K562 (cell line): Measurements from ENCODE around the gene FGF9. TPM values are rescaled to one million over a fixed set of nuclear protein-coding genes. Genes with fewer than 3 reads are reported as not detected.

Source experiments
- ATAC-seq: fragments of 200-7000 bp; cut with Tn5 transposase; 3 replicates; pipeline ENCODE4 v1.9.1; 2020; ENCODE audit warnings: moderate library complexity
- BruUV-seq: library from RNA; stranded (reverse); fragments of 400-500 nt; replicated peaks from 2 replicates; lab custom pipeline; 2021; lab: Mats Ljungman, UMichigan
- CTCF ChIA-PET: fragments of 300-600 bp; formaldehyde crosslinking; extraction: SDS; loops from one replicate; lab custom pipeline; 2021; ENCODE audit warnings: low intra/inter-chr PET ratio; lab: Yijun Ruan, JAX
- POLR2A ChIA-PET: fragments of 300-600, 350-650 bp; sonication (Branson Sonifier 250); formaldehyde crosslinking; extraction: SDS; loops from one replicate; lab custom pipeline; 2021; ENCODE audit warnings: antibody characterized with exemption, inconsistent platforms; lab: Yijun Ruan, JAX
- DNase-seq, 4 experiments: peaks; one replicate each; pipeline versions ENCODE4 v3.0.0 to v3.0.0-alpha.2; 2011 to 2018; ENCODE audit warnings: low spot score in 3 of 4, mixed read lengths in 3 of 4; ENCODE audit errors: extremely low read depth in 1 of 4
- FAIRE-seq: peaks from 2 replicates; lab custom pipeline; 2011; peaks lifted over from hg19 to GRCh38; lab: Jason Lieb, UNC
- H2AFZ ChIP-seq: 2 replicates; pipeline ENCODE4 v1.6.0; 2011; ENCODE audit warnings: low read depth, low read length, control low read depth, inconsistent platforms
- H3K27ac ChIP-seq: fragments of 200-600 bp; 3 replicates; pipeline ENCODE4 v1.8.0; 2011; ENCODE audit warnings: low read depth, mild to moderate bottlenecking, control low read depth, inconsistent platforms, low read length, moderate library complexity, mixed read lengths; ENCODE audit errors: extremely low read depth
- H3K27me3 ChIP-seq, 2 experiments: fragments of 300-600 bp in 1 of 2; 2 replicates in 1 of 2; 3 replicates in 1 of 2; pipeline versions ENCODE4 v1.6.0 to v1.8.0; 2011; ENCODE audit warnings: inconsistent platforms in 2 of 2, low read length in 2 of 2, mild to moderate bottlenecking in 1 of 2, mixed read lengths in 1 of 2, moderate library complexity in 1 of 2; ENCODE audit not compliant: control insufficient read depth in 2 of 2, insufficient read depth in 2 of 2
- H3K36me3 ChIP-seq: fragments of 300-600 bp; 3 replicates; pipeline ENCODE4 v1.8.0; 2011; ENCODE audit warnings: mild to moderate bottlenecking, low read length, inconsistent platforms; ENCODE audit not compliant: control insufficient read depth, insufficient read depth
- H3K4me1 ChIP-seq, 2 experiments: fragments of 200-600 bp in 1 of 2; replicated peaks in 1 of 2; 2 replicates in 1 of 2; 3 replicates in 1 of 2; pipeline versions ENCODE4 v1.5.1 to v1.8.0; 2011; ENCODE audit warnings: inconsistent platforms in 2 of 2, low read length in 2 of 2, mild to moderate bottlenecking in 1 of 2, mixed read lengths in 1 of 2, moderate library complexity in 1 of 2; ENCODE audit not compliant: control insufficient read depth in 2 of 2, insufficient read depth in 2 of 2
- H3K4me2 ChIP-seq: 2 replicates; pipeline ENCODE4 v1.6.1; 2011; ENCODE audit warnings: low read length, control low read depth, inconsistent platforms, mixed read lengths; ENCODE audit not compliant: insufficient read depth
- H3K4me3 ChIP-seq: fragments of 200-600 bp; sonication (generic), shearing (Covaris generic); 2 replicates; pipeline ENCODE4 v1.5.1; 2016; ENCODE audit warnings: control low read depth, inconsistent platforms
- H3K79me2 ChIP-seq: fragments of 200-600 bp; 3 replicates; pipeline ENCODE4 v1.8.0; 2011; ENCODE audit warnings: low read length, inconsistent platforms; ENCODE audit not compliant: control insufficient read depth, insufficient read depth
- H3K9ac ChIP-seq, 2 experiments: 2 replicates each; pipeline versions ENCODE4 v1.6.0 to v1.6.1; 2011; ENCODE audit warnings: low read depth in 2 of 2, low read length in 2 of 2, control low read depth in 1 of 2, inconsistent platforms in 1 of 2, mild to moderate bottlenecking in 1 of 2, mixed read lengths in 1 of 2; ENCODE audit not compliant: insufficient read depth in 1 of 2
- H3K9me1 ChIP-seq: one replicate; pipeline ENCODE4 v1.6.0; 2011; ENCODE audit warnings: inconsistent platforms, mild to moderate bottlenecking, low read length, moderate library complexity; ENCODE audit not compliant: control insufficient read depth, insufficient read depth
- H3K9me3 ChIP-seq: replicated peaks from 2 replicates; pipeline ENCODE4 v1.5.1; 2011; ENCODE audit warnings: low read depth, low read length, inconsistent platforms; ENCODE audit not compliant: control insufficient read depth, insufficient read depth
- H4K20me1 ChIP-seq: replicated peaks from 2 replicates; pipeline ENCODE4 v1.6.1; 2011; ENCODE audit warnings: low read length, inconsistent platforms, mixed read lengths; ENCODE audit not compliant: control insufficient read depth, insufficient read depth
- ATF1 ChIP-seq, 2 experiments: fragments of 450-650 bp in 1 of 2; IDR thresholded peaks; 2 replicates each; pipeline ENCODE4 v1.6.1; 2016; ENCODE audit warnings: missing compliant biosample characterization in 1 of 2, missing genetic modification characterization in 1 of 2
- CBFA2T2 ChIP-seq: fragments of 450-650 bp; conservative IDR thresholded peaks from 2 replicates; pipeline ENCODE4 v1.6.1; 2017; ENCODE audit warnings: mild to moderate bottlenecking
- GABPA ChIP-seq: fragments of 200-800 bp; sonication (Bioruptor generic); conservative IDR thresholded peaks from 2 replicates; pipeline ENCODE4 v1.6.1; 2016; ENCODE audit warnings: low read depth, missing genetic modification characterization, missing compliant biosample characterization
- GATAD2A ChIP-seq: fragments of 450-650 bp; IDR thresholded peaks from 2 replicates; pipeline ENCODE4 v1.6.1; 2017
- HIVEP1 ChIP-seq: fragments of 250-450 bp; sonication (Bioruptor Pico); IDR thresholded peaks from 2 replicates; pipeline ENCODE4 v1.4.0; 2020; ENCODE audit warnings: mild to moderate bottlenecking
- KAT2B ChIP-seq: IDR thresholded peaks from one replicate; pipeline ENCODE4 v1.6.1; 2012; ENCODE audit warnings: low read depth, mild to moderate bottlenecking, control low read depth, inconsistent platforms, low read length, moderate library complexity
- MXI1 ChIP-seq: IDR thresholded peaks from 2 replicates; pipeline ENCODE4 v1.6.1; 2011; ENCODE audit warnings: low read depth, mild to moderate bottlenecking, improper control_type of control experiment, low read length
- SREBF2 ChIP-seq: sonication (generic); formaldehyde crosslinking; IDR thresholded peaks from 2 replicates; pipeline ENCODE4 v1.4.0; 2020; ENCODE audit warnings: mild to moderate bottlenecking, missing genetic modification reagents
- ZNF239 ChIP-seq: fragments of 250-450 bp; sonication (Bioruptor Pico); IDR thresholded peaks from 2 replicates; pipeline ENCODE4 v1.4.0; 2020; ENCODE audit warnings: mild to moderate bottlenecking
- ZNF384 ChIP-seq: IDR thresholded peaks from 2 replicates; pipeline ENCODE4 v1.6.1; 2012; ENCODE audit warnings: low read depth, low read length, improper control_type of control experiment
- WGBS: fragments of 100-300 bp; shearing (Covaris generic); methylation state at CpG from one replicate; pipeline ENCODE4 v1.1.6; 2016; ENCODE audit warnings: low coverage, mixed read lengths; ENCODE audit not compliant: insufficient coverage; ENCODE audit errors: missing lambda C conversion rate; 5-methylcytosine and 5-hydroxymethylcytosine counted together
- in situ Hi-C: fragments of 300-500 bp; cut with MboI; formaldehyde crosslinking; loops from 4 replicates; pipeline ENCODE4 v1.15.0; 2018; ENCODE audit warnings: inconsistent platforms, mixed read lengths
- intact Hi-C: fragments of 100-400 bp; cut with micrococcal nuclease; formaldehyde crosslinking; loops from 2 replicates; pipeline ENCODE4 v1.14.2; 2022
- polyA plus RNA-seq, 8 experiments: library from polyadenylated mRNA; depleted of rRNA in 4 of 8; stranded (reverse) in 5 of 8; unstranded in 3 of 8; fragments of >200 nt; fragmentation: Nextera tagmentation in 2 of 8; fragmentation: Illumina TruSeq in 1 of 8; extraction: Ambion mirVana in 2 of 8; extraction: Trizol in 1 of 8; gene quantifications; 2 replicates each; pipeline versions ENCODE4 v1.2.1 to v1.2.3, GENCODE V29; 2011 to 2014; ENCODE audit warnings: inconsistent platforms in 1 of 8, missing spikeins in 1 of 8
- total RNA-seq, 7 experiments: library from RNA; depleted of rRNA in 6 of 7; stranded (reverse); fragments of >200 nt in 6 of 7; fragmentation: Illumina TruSeq in 2 of 7; extraction: Trizol in 2 of 7; gene quantifications; 2 replicates each; pipeline versions ENCODE4 v1.2.1 to v1.2.3, GENCODE V29; 2011 to 2021; ENCODE audit warnings: low replicate concordance in 1 of 7
- TF ChIP-seq, protein P1 (sequence below): sonication (generic); formaldehyde crosslinking; IDR thresholded peaks from 2 replicates; pipeline ENCODE4 v1.8.1; 2023; ENCODE audit warnings: missing genetic modification reagents, mild to moderate bottlenecking, borderline replicate concordance
- TF ChIP-seq, protein P2 (sequence below): fragments of 150-350 bp; conservative IDR thresholded peaks from 2 replicates; pipeline ENCODE4 v1.6.1; 2014; ENCODE audit warnings: low read length
- TF ChIP-seq, protein P3 (sequence below), 2 experiments: fragments of 200-800 bp in 1 of 2; sonication (Bioruptor generic) in 1 of 2; sonication (generic) in 1 of 2; formaldehyde crosslinking in 1 of 2; IDR thresholded peaks in 1 of 2; conservative IDR thresholded peaks in 1 of 2; 2 replicates each; pipeline versions ENCODE4 v1.5.0 to v1.6.1; 2016 to 2020; ENCODE audit warnings: missing compliant biosample characterization in 1 of 2, missing genetic modification characterization in 1 of 2, missing genetic modification reagents in 1 of 2

FGF9 gene
- total and polyA plus RNA-seq, 9 of the 15 experiments (the other 6 are each of a cell fraction or from before 2014, with no cell fraction given) = not detected

DNA sequence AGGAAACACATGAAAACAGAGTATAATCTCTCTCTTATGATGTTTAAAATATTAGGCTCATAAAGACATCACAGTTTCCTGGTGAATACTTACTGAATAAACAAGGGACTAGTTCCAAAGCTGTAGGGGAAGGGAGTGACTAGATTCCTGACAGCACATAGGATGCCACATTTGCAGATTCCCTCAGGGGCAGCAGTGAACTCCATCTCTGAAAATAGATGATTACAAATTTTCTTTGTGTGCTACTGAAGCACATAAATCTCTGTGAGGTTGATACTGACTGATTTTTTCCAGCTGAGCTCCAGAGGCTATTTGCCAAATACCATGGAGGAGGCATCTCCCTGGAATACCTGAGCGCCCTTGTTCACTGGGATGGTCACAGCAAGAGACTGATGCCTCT, 77.3 kb downstream of the FGF9 start:
- CTCF ChIA-PET = no interaction called here
- POLR2A ChIA-PET = no interaction called here
- ATAC-seq (no peak), DNase-seq (no peak), FAIRE-seq (no peak)
- Histone ChIP-seq H3K4me2 (no peak overlapping the region), H3K9me3 (no peaks in the 10 kb centered on the region), H3K9me1 (no peaks in the 10 kb centered on the region), H3K27me3 (no peaks in the 10 kb centered on the region), H3K4me1 (no peaks in the 10 kb centered on the region), H3K36me3 (no peaks in the 10 kb centered on the region), H4K20me1 (no peaks in the 10 kb centered on the region), H3K4me3 (no peak overlapping the region), H3K27ac (no peak overlapping the region), H3K79me2 (no peaks in the 10 kb centered on the region), H2AFZ (no peak overlapping the region), H3K9ac (no peak overlapping the region)
- in situ Hi-C loops (no loop called here), intact Hi-C loops (no loop called here)
- no TSS peak for BruUV-seq
- 0% methylated on average over 1 of the region's 1 CpG for WGBS
- TF ChIP-seq, protein P1, sequence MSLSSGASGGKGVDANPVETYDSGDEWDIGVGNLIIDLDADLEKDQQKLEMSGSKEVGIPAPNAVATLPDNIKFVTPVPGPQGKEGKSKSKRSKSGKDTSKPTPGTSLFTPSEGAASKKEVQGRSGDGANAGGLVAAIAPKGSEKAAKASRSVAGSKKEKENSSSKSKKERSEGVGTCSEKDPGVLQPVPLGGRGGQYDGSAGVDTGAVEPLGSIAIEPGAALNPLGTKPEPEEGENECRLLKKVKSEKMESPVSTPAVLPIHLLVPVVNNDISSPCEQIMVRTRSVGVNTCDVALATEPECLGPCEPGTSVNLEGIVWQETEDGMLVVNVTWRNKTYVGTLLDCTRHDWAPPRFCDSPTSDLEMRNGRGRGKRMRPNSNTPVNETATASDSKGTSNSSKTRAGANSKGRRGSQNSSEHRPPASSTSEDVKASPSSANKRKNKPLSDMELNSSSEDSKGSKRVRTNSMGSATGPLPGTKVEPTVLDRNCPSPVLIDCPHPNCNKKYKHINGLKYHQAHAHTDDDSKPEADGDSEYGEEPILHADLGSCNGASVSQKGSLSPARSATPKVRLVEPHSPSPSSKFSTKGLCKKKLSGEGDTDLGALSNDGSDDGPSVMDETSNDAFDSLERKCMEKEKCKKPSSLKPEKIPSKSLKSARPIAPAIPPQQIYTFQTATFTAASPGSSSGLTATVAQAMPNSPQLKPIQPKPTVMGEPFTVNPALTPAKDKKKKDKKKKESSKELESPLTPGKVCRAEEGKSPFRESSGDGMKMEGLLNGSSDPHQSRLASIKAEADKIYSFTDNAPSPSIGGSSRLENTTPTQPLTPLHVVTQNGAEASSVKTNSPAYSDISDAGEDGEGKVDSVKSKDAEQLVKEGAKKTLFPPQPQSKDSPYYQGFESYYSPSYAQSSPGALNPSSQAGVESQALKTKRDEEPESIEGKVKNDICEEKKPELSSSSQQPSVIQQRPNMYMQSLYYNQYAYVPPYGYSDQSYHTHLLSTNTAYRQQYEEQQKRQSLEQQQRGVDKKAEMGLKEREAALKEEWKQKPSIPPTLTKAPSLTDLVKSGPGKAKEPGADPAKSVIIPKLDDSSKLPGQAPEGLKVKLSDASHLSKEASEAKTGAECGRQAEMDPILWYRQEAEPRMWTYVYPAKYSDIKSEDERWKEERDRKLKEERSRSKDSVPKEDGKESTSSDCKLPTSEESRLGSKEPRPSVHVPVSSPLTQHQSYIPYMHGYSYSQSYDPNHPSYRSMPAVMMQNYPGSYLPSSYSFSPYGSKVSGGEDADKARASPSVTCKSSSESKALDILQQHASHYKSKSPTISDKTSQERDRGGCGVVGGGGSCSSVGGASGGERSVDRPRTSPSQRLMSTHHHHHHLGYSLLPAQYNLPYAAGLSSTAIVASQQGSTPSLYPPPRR (CRISPR knock-in tag) = no peak
- TF ChIP-seq KAT2B (no peak), ZNF384 (no peak), GABPA (no peak), GATAD2A (no peak), ZNF239 (no peak), SREBF2 (CRISPR knock-in tag) (no peak), MXI1 (no peak), ATF1 (CRISPR knock-in tag; IDR thresholded peaks at IDR 0.05) (no peak), ATF1 (tag; IDR thresholded peaks at IDR 0.05) (no peak), CBFA2T2 (no peak), HIVEP1 (CRISPR knock-in tag) (no peak)
- TF ChIP-seq, protein P2, sequence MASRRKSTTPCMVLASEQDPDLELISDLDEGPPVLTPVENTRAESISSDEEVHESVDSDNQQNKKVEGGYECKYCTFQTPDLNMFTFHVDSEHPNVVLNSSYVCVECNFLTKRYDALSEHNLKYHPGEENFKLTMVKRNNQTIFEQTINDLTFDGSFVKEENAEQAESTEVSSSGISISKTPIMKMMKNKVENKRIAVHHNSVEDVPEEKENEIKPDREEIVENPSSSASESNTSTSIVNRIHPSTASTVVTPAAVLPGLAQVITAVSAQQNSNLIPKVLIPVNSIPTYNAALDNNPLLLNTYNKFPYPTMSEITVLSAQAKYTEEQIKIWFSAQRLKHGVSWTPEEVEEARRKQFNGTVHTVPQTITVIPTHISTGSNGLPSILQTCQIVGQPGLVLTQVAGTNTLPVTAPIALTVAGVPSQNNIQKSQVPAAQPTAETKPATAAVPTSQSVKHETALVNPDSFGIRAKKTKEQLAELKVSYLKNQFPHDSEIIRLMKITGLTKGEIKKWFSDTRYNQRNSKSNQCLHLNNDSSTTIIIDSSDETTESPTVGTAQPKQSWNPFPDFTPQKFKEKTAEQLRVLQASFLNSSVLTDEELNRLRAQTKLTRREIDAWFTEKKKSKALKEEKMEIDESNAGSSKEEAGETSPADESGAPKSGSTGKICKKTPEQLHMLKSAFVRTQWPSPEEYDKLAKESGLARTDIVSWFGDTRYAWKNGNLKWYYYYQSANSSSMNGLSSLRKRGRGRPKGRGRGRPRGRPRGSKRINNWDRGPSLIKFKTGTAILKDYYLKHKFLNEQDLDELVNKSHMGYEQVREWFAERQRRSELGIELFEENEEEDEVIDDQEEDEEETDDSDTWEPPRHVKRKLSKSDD = no peak
- TF ChIP-seq, protein P3, sequence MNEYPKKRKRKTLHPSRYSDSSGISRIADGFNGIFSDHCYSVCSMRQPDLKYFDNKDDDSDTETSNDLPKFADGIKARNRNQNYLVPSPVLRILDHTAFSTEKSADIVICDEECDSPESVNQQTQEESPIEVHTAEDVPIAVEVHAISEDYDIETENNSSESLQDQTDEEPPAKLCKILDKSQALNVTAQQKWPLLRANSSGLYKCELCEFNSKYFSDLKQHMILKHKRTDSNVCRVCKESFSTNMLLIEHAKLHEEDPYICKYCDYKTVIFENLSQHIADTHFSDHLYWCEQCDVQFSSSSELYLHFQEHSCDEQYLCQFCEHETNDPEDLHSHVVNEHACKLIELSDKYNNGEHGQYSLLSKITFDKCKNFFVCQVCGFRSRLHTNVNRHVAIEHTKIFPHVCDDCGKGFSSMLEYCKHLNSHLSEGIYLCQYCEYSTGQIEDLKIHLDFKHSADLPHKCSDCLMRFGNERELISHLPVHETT (CRISPR knock-in tag; conservative IDR thresholded peaks at IDR 0.05 in 1 of 2, IDR thresholded peaks at IDR 0.05 in 1 of 2) = no peak
